HG03060 (cell line): ENCODE measurements around the gene IFNAR2.
"Not testable (repeated sequence)": the region's sequence is repeated elsewhere in the genome, so short reads cannot be mapped to it uniquely, and the experiment has no call there.

Source experiments
- ATAC-seq: cut with Tn5 transposase; IDR thresholded peaks from one replicate; pipeline ENCODE4 v1.9.1; 2021; ENCODE audit warnings: low read depth, moderate number of reproducible peaks; ENCODE audit not compliant: unreplicated experiment

Gene IFNAR2

GRCh38 chr21:33241846-33242245 lies 12.1 kb downstream of the IFNAR2 start:
- ATAC-seq: no peak

DNA sequence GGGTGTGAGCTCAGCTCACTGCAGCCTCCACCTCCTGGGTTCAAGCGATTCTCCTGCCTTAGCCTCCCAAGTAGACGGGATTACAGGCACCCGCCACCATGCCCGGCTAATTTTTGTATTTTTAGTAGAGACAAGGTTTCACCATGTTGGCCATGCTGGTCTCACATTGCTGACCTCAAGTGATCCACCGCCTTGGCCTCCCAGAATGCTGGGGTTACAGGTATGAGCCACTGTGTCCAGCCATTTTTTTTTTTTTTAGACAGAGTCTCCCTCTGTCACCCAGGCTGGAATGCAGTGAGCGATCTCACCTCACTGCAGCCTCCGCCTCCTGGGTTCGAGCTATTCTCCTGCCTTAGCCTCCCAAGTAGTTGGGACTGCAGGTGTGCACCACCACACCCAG lies 13.1 kb downstream of the IFNAR2 start:
- ATAC-seq: not testable (repeated sequence)

DNA sequence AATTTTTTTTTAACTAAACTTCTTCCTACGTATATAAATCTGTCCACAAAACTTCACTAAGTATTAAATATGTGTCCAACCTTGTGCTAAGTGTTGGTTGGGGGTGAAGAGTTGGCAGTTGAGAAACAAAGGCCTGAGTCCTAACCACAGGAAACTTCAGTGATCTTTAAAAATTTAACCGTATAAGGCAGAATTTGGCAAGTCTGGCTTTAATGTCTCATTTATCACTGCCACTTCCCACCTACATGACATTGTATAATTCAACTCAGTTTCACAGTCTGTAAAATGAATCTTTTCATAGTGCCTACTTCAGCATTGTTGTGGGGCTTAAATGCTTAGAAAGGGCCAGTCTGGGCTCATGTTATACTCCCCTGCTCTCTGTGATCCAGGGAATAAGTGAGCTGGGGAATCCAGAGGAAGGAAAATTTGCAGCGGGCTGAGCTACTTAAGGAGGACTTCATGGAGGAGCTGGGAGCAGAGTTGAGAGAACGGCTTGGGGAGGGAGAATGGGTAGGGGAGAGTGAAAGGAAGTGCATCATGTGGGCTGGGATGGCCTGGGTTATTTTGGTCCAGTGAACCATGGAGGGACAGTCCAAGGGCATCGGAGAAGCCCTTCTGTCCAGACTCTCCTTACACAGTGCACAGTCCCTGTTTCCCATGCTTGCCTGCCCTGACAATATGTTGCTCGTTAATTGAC lies 14.5 kb downstream of the IFNAR2 start:
- ATAC-seq: no peak

DNA sequence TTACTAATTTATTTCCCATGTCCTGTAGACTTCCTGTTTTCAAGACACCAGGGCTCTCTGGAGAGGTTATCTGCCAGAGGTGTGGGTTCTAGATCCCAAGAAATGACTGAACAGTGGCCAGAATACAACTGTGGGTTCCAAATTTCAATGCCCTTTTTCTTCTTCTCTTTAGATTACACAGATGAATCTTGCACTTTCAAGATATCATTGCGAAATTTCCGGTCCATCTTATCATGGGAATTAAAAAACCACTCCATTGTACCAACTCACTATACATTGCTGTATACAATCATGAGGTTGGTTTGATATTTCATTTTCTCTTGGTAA lies 15.0 kb downstream of the IFNAR2 start:
- ATAC-seq: no peak

DNA sequence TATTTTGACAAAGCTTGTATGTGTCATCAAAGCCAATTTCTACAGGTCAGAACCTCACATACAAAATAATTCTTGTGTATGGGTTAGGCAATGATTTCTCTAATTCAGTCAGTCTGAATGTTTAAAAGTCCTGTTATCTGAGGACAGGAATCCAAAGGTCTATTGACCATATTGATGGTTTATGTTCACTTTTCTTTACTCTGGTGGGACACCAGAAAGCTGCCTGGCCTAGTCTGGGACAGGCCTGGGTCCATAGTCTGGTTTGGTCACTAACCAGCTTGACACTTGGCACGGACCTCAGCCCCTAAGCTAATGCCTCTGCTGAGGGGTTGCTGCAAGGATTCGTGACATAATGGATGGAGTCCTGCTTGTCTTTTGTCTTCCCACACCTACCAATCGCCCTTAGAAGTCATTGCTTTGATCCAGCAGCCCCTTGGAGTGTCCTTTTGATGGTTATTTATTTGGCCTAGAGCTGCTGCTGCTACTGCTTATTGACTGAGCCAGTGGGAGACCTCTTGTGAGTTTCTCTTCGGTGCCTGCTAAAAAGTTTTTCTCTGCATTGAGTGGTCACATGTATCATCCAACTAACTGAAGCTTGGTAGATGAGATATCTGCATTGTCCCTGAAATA lies 15.7 kb downstream of the IFNAR2 start:
- no peak for ATAC-seq

DNA sequence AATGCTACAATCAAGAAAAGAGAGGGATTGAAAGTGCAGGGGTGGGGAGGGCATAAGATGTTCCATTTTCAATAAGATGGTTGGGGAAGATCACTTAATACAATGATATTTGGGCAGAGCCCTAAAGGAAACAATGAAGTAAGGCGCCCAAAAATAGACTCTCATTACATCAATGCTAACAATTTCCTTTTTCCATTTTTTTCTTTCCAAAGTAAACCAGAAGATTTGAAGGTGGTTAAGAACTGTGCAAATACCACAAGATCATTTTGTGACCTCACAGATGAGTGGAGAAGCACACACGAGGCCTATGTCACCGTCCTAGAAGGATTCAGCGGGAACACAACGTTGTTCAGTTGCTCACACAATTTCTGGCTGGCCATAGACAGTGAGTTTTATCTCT lies 16.8 kb downstream of the IFNAR2 start:
- ATAC-seq: no peak

- ATAC-seq: no peak
These were observed 17.2 kb downstream of the IFNAR2 start for GRCh38 chr21:33246963-33247362.

DNA sequence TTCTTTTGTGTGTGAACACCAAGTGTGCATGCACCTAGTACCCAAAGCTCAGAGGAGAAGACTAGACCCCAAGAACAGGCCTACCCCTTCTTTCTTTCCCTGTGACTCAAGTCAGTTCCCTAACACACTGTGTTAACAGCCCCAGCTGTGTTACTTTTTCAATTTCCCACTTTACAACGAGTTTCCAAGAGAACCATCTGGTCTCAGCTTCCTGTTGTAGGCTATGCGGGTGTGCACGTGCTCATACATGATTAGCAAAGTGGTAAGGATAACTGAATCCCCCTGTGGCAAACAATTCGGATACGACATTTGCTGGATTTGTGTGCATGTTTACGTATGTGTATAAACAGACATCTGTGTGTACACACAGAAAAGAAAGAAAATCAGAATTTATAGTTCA lies 17.9 kb downstream of the IFNAR2 start:
- ATAC-seq: no peak

GRCh38 chr21:33249331-33250002 lies 19.7 kb downstream of the IFNAR2 start:
- no peak for ATAC-seq

DNA sequence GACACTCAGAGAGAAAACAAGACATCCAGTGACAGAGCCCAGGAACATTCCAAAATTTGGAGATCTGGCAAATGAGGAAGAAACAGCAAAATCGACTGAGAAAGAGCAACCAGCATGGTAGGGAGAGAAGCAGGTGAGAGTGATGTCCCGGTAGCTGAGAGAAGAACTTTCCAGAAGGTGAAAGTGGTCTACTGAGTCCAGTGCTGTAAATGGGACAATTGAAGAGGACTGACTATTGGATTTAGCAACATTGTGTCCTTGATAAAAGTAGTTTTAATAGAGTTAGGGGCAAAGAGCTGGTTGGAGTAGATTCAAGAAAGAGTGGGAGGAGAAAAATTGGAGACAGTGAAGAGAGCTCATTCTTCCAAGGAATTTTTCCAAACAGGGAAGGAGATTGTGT lies 21.4 kb downstream of the IFNAR2 start:
- no peak for ATAC-seq

DNA sequence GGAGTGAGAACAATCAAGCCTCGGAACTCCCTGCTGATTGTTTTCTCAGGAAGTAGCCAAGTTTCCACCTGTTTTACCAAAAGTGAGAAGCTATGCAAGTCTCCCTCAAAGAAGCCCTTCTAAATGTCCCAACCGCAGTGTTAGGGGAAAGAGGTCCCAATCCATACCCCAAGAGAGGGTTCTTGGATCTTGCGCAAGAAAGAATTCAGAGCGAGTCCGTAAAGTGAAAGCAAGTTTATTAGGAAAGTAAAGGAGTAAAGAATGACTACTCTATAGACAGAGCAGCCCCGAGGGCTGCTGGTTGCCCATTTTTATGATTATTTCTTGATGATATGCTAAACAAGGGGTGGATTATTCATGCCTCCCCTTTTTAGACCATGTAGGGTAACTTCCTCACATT lies 23.6 kb downstream of the IFNAR2 start:
- ATAC-seq: not testable (repeated sequence)

GRCh38 chr21:33254766-33255165 lies 25.0 kb downstream of the IFNAR2 start:
- no peak for ATAC-seq

- no peak for ATAC-seq
These were observed 25.7 kb downstream of the IFNAR2 start for GRCh38 chr21:33255404-33255803.

DNA sequence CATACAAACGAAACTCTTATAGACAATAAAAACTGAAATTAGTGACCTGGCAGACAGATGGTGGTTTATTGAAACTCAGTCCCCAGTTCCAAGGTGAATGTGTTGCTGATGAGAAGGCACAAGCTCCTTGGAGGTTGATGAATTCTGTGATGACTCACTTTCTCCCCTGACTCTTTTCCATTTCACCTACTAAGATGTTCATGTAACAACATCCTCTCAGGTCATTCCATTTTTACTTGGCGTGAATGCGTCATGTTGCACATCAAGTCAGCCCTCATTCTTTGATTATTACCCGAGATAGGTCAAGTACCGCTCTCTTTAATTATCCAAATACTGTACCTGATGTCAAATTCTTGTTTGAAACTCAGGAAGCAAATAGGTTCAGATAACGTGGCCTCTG lies 26.3 kb downstream of the IFNAR2 start:
- ATAC-seq: no peak

DNA sequence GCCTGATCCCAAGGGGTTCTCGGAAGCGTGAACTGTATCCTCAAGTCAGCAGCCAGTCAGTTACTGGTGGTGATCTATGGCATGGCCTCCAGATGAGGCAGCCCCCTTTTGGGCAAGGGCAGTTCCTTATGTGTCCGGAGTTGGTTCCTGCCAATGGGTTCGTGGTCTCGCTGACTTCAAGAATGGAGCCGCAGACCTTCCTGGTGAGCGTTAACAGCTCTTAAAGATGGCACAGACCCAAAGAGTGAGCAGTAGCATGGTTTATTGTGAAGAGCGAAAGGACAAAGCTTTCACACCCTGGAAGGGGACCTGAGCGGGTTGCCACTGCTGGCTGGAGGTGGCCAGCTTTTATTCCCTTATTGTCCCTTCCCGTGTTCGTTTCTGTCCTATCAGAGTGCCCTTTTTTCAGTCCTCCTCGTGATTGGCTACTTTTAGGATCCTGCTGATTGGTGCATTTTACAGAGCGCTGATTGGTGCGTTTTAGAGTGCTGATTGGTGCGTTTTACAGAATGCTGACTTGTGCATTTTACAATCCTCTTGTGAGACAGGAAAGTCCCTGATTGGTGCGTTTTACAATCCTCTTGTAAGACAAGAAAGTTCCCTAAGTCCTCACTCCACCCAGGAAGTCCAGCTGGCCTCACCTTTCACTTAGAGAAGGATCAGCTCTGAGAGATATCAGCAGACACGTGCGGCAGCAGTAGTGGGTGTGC lies 27.5 kb downstream of the IFNAR2 start:
- no peak for ATAC-seq

GRCh38 chr21:33258475-33258874 lies 28.7 kb downstream of the IFNAR2 start:
- ATAC-seq: no peak

DNA sequence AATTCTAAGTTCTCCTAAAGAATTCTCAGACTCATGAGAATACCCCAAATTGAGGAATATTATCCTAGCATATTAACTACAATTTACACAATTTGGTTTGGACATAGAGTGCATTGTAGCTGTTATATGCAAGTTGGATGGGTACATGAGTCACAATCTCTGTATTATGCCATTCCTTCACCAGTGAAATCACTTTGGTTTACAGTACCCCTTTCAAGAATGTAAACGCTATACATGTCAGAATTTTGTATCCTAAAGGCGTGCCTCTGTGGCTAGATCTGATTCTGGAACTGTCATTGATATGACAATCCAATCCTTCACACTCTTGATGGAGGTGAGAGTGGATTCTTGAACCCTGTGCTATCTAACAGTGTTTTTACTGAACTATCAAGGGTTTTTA lies 29.7 kb downstream of the IFNAR2 start:
- no peak for ATAC-seq

DNA sequence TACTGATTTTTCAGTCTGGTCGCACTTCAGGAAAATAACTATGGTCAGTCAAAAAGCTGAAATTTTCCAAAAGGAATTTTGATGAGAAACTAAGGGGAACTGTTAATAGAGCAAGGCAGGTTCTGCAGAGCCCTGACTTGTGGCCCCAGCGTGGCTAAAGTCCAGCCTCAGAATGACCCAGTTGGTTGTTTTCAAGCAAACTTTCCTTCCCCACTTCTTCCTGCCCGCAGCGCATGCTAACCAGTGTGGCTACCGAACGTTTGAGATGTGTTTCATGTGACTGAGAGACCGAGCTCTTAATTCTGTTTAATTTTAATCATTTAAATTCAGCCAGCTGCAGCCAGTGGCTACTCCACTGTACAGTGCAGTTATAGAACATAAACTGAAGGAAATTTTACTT lies 30.3 kb downstream of the IFNAR2 start:
- no peak for ATAC-seq

- no peak for ATAC-seq
These were observed 31.9 kb downstream of the IFNAR2 start for GRCh38 chr21:33261635-33262034.

DNA sequence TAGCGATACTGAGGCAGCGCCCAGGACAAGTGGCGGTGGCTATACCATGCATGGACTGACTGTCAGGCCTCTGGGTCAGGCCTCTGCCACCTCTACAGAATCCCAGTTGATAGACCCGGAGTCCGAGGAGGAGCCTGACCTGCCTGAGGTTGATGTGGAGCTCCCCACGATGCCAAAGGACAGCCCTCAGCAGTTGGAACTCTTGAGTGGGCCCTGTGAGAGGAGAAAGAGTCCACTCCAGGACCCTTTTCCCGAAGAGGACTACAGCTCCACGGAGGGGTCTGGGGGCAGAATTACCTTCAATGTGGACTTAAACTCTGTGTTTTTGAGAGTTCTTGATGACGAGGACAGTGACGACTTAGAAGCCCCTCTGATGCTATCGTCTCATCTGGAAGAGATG lies 33.2 kb downstream of the IFNAR2 start:
- no peak for ATAC-seq

- ATAC-seq: no peak
These were observed 34.8 kb downstream of the IFNAR2 start for GRCh38 chr21:33264561-33264960.
